Pancreas (tissue), 10 donors: Measurements from ENCODE around the gene MEGF11. TPM values are rescaled to one million over a fixed set of nuclear protein-coding genes. Genes with fewer than 3 reads are reported as not detected.

Source experiments
- ATAC-seq, 4 donors: fragments of 200-7000 bp; cut with Tn5 transposase; one replicate each; pipeline versions ENCODE4 v1.8.0 to v1.9.1; 2020; ENCODE audit warnings: mild to moderate bottlenecking in 4 of 4, moderate library complexity in 4 of 4
- DNase-seq, 6 donors: peaks; one replicate each; pipeline ENCODE4 v3.0.0-alpha.2; 2020
- FAIRE-seq: peaks from 2 replicates; lab custom pipeline; 2012; peaks lifted over from hg19 to GRCh38; lab: Jason Lieb, UNC
- H3K27ac ChIP-seq, 4 donors: fragments of 200-600 bp; sonication (generic); 1 replicate in 3 of 4; 2 replicates in 1 of 4; pipeline versions ENCODE4 v1.5.0 to v1.8.0; 2020
- H3K27me3 ChIP-seq, 4 donors: fragments of 200-600 bp; one replicate each; pipeline ENCODE4 v1.8.0; 2021
- H3K36me3 ChIP-seq, 3 donors: fragments of 200-600 bp; sonication (generic) in 1 of 3; one replicate each; pipeline versions ENCODE4 v1.5.0 to v1.8.0; 2020 to 2021
- H3K4me1 ChIP-seq, 3 donors: fragments of 200-600 bp; one replicate each; pipeline ENCODE4 v1.8.0; 2021
- H3K4me3 ChIP-seq, 4 donors: fragments of 200-600 bp; sonication (generic) in 2 of 4; one replicate each; pipeline versions ENCODE4 v1.5.0 to v1.8.0; 2020 to 2021
- H3K9me3 ChIP-seq, 4 donors: fragments of 200-600 bp; one replicate each; pipeline ENCODE4 v1.8.0; 2021
- CTCF ChIP-seq, 4 donors: fragments of 200-600 bp; sonication (generic) in 3 of 4; IDR thresholded peaks; one replicate each; pipeline versions ENCODE4 v1.5.0 to v1.8.0; 2021; ENCODE audit warnings: antibody characterized with exemption in 4 of 4
- WGBS, 2 donors: extraction: QIAGEN DNeasy Blood & Tissue Kit; methylation state at CpG; one replicate each; pipeline ENCODE4 v1.1.7; 2013; 5-methylcytosine and 5-hydroxymethylcytosine counted together
- intact Hi-C, 3 donors: fragments of 100-400 bp; cut with DNase I; formaldehyde crosslinking; loops; one replicate each; pipeline versions ENCODE4 v1.11.1 to v1.14.2; 2022
- polyA plus RNA-seq, 2 donors: library from polyadenylated mRNA; stranded (reverse); fragments of 200-250 nt; gene quantifications; one replicate each; pipeline ENCODE4 v1.2.3, GENCODE V29; 2013
- total RNA-seq, 6 donors: library from RNA; stranded (reverse); fragmentation: NEBNext Ultra II Directional in 4 of 6; extraction: Animal tissue kit (Norgen Biotek cat#: 25700) in 4 of 6; gene quantifications; one replicate each; pipeline versions ENCODE4 v1.2.1 to v1.2.4, GENCODE V29; 2021 to 2023
- donor health status: healthy with polysubstance abuse.
- donor health status: DM: no; HTN: no; CAD: no; lungs with moderate emphysema.
- donor health status: DM: no; HTN: no; CAD: no.
- donor health status: control.
- donor health status: control.
- donor health status: Bipolar disorder and iron deficiency.
- donor health status: DM: yes; HTN: yes; CAD: no.
- donor health status: DM: no; HTN: no; CAD: no.
- donor health status: DM: no; HTN: no; CAD: no.
- donor health status: DM: yes; HTN: yes; CAD: no.

Gene MEGF11
- total and polyA plus RNA-seq, 8 donors, result 0.19 to 0.87 (median 0.37) TPM

DNA sequence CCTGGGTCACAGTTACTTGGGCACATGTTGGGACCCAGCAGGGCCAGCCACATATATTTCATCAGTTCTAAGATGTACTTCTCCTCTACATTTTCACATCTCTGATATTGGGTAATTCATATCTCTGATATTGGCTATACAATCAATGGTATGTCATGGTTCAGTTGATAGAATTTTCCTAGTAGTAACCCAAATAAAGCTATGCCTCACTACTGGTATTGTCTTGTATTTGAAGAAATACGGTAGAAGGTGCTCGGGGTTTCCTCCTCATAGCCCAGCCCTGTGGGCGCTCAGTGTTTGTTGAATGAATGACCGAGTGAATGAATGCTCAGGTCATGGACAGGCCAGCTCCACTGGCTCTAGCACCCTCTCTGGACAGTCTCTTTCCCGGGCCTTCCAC is 290.2 kb downstream of the MEGF11 start:
- ATAC-seq (no peak), FAIRE-seq (no peak), DNase-seq (no peak)
- H3K9me3 ChIP-seq, result no peaks in the 10 kb centered on the region
- intact Hi-C loops, result no loop called here
- no peak for TF ChIP-seq CTCF (IDR thresholded peaks at IDR 0.05)
- no peak overlapping the region for H3K27ac ChIP-seq
- no peaks in the 10 kb centered on the region for H3K36me3 ChIP-seq
- H3K4me1 ChIP-seq, result no peaks in the 10 kb centered on the region
- no peak overlapping the region for H3K4me3 ChIP-seq
- no peaks in the 10 kb centered on the region for H3K27me3 ChIP-seq
- 51 to 62% methylated on average over 5 of the region's 5 CpGs for WGBS, 2 donors

GRCh38 chr15:65962187-65962586 is 291.4 kb downstream of the MEGF11 start:
- Histone ChIP-seq H3K4me3 (no peak overlapping the region), H3K9me3 (no peaks in the 10 kb centered on the region), H3K27me3 (no peaks in the 10 kb centered on the region), H3K4me1 (no peaks in the 10 kb centered on the region), H3K27ac (no peak overlapping the region), H3K36me3 (no peaks in the 10 kb centered on the region)
- no peak for ATAC-seq
- 56 to 58% methylated on average over 3 of the region's 3 CpGs for WGBS, 2 donors
- intact Hi-C loops, result no loop called here
- TF ChIP-seq CTCF (IDR thresholded peaks at IDR 0.05), result no peak
- DNase-seq, result no peak
- FAIRE-seq, result no peak

DNA sequence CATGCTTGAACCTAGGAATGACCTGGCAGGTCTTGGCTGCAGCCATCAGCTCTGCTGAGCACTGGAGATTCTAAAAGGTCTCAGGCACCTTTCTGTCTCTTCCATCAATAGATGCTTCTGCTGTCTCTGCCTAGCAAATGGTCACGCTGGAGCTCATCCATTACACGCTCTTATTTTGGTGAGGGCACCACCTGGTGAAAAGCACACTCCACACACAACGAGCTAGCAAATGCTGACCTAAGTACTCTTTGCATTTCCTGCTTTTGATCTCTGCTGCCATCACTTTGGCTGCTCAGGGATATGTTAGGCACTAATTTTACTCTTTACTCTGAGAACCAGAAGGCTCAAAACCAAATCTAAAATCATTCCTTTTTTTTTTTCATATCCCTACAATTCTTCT is 293.0 kb downstream of the MEGF11 start:
- H3K36me3 ChIP-seq, result no peaks in the 10 kb centered on the region
- ATAC-seq (no peak), DNase-seq (no peak), FAIRE-seq (no peak)
- H3K9me3 ChIP-seq, result no peaks in the 10 kb centered on the region
- H3K4me3 ChIP-seq, result no peak overlapping the region
- no peak overlapping the region for H3K27ac ChIP-seq
- no peak for TF ChIP-seq CTCF (IDR thresholded peaks at IDR 0.05)
- intact Hi-C loops, result no loop called here
- WGBS, 2 donors, result 55 to 58% methylated on average over 3 of the region's 3 CpGs
- no peaks in the 10 kb centered on the region for H3K4me1 ChIP-seq
- H3K27me3 ChIP-seq, result no peaks in the 10 kb centered on the region

GRCh38 chr15:65958835-65959234 is 294.7 kb downstream of the MEGF11 start:
- no peak overlapping the region for H3K27ac ChIP-seq
- WGBS, 2 donors, result 48 to 62% methylated on average over 3 of the region's 3 CpGs
- DNase-seq, result no peak
- no peak for TF ChIP-seq CTCF (IDR thresholded peaks at IDR 0.05)
- no peak for FAIRE-seq
- no peaks in the 10 kb centered on the region for H3K27me3 ChIP-seq
- no peak overlapping the region for H3K4me3 ChIP-seq
- H3K9me3 ChIP-seq, result no peaks in the 10 kb centered on the region
- no peaks in the 10 kb centered on the region for H3K4me1 ChIP-seq
- ATAC-seq, result no peak
- intact Hi-C loops, result no loop called here
- H3K36me3 ChIP-seq, result no peaks in the 10 kb centered on the region

GRCh38 chr15:65957451-65957850 is 296.1 kb downstream of the MEGF11 start:
- H3K9me3 ChIP-seq, result no peaks in the 10 kb centered on the region
- DNase-seq, result no peak
- H3K4me1 ChIP-seq, result no peaks in the 10 kb centered on the region
- H3K36me3 ChIP-seq, result no peaks in the 10 kb centered on the region
- no peak for FAIRE-seq
- 66 to 70% methylated on average over 7 of the region's 7 CpGs for WGBS, 2 donors
- H3K27me3 ChIP-seq, result no peaks in the 10 kb centered on the region
- H3K27ac ChIP-seq, result no peak overlapping the region
- ATAC-seq, result no peak
- no peak overlapping the region for H3K4me3 ChIP-seq
- intact Hi-C loops, result no loop called here
- TF ChIP-seq CTCF (IDR thresholded peaks at IDR 0.05), result no peak
